MM.1S (cell line): ENCODE data around the gene UBD.

ENCODE experiments used
- DNase-seq: peaks from one replicate; pipeline ENCODE4 v3.0.0-alpha.2; 2015
- H2AFZ ChIP-seq: fragments of 300-600 bp; sonication (generic); 2 replicates; pipeline ENCODE4 v1.6.0; 2016; ENCODE audit warnings: antibody characterized with exemption, low read length
- H3F3A ChIP-seq: fragments of 300-600 bp; sonication (generic); 2 replicates; pipeline ENCODE4 v1.6.1; 2016; ENCODE audit warnings: mild to moderate bottlenecking, antibody characterized with exemption, low read length, moderate library complexity, mixed read lengths; ENCODE audit not compliant: insufficient read depth
- H3K27ac ChIP-seq: fragments of 300-600 bp; sonication (generic); 2 replicates; pipeline ENCODE4 v1.5.1; 2016; ENCODE audit warnings: mild to moderate bottlenecking, low read length
- H3K27me3 ChIP-seq: fragments of 300-600 bp; sonication (generic); replicated peaks from 2 replicates; pipeline ENCODE4 v1.6.0; 2016; ENCODE audit warnings: low read length; ENCODE audit not compliant: insufficient read depth
- H3K36me3 ChIP-seq: fragments of 300-600 bp; sonication (generic); replicated peaks from 2 replicates; pipeline ENCODE4 v1.6.1; 2016; ENCODE audit warnings: mild to moderate bottlenecking, low read length, mixed read lengths; ENCODE audit not compliant: insufficient read depth
- H3K4me1 ChIP-seq: fragments of 300-600 bp; sonication (generic); 2 replicates; pipeline ENCODE4 v1.6.1; 2016; ENCODE audit warnings: low read length, mixed read lengths
- H3K4me2 ChIP-seq: fragments of 300-600 bp; sonication (generic); 2 replicates; pipeline ENCODE4 v1.6.0; 2016; ENCODE audit warnings: low read depth, low read length
- H3K4me3 ChIP-seq: fragments of 300-600 bp; sonication (generic); 2 replicates; pipeline ENCODE4 v1.5.1; 2016; ENCODE audit warnings: low read length, mixed read lengths
- H3K79me2 ChIP-seq: fragments of 300-600 bp; sonication (generic); 2 replicates; pipeline ENCODE4 v1.6.1; 2016; ENCODE audit warnings: mixed run types, low read length, mixed read lengths
- H3K9ac ChIP-seq: fragments of 300-600 bp; sonication (generic); 2 replicates; pipeline ENCODE4 v1.6.1; 2016; ENCODE audit warnings: low read length, mixed read lengths
- H3K9me2 ChIP-seq: fragments of 300-600 bp; sonication (generic); replicated peaks from 2 replicates; pipeline ENCODE4 v1.6.1; 2016; ENCODE audit warnings: mild to moderate bottlenecking, low read length, mixed read lengths; ENCODE audit not compliant: insufficient read depth
- H3K9me3 ChIP-seq: fragments of 300-600 bp; sonication (generic); replicated peaks from 2 replicates; pipeline ENCODE4 v1.6.1; 2016; ENCODE audit warnings: mild to moderate bottlenecking, low read length, mixed read lengths; ENCODE audit not compliant: insufficient read depth
- H4K20me1 ChIP-seq: fragments of 300-600 bp; sonication (generic); 2 replicates; pipeline ENCODE4 v1.6.1; 2016; ENCODE audit warnings: mild to moderate bottlenecking, low read length, moderate library complexity, mixed read lengths; ENCODE audit not compliant: insufficient read depth
- CTCF ChIP-seq: fragments of 300-600 bp; sonication (generic); IDR thresholded peaks from 2 replicates; pipeline ENCODE4 v1.5.1; 2016; ENCODE audit warnings: antibody characterized with exemption, low read length, mixed read lengths
- EZH2 ChIP-seq: fragments of 300-600 bp; sonication (generic); optimal IDR thresholded peaks from 2 replicates; pipeline ENCODE3; 2017; ENCODE audit warnings: low read depth, mild to moderate bottlenecking, antibody characterized with exemption, low read length, mixed read lengths
- EZH2phosphoT487 ChIP-seq: fragments of 300-600 bp; sonication (generic); IDR thresholded peaks from 2 replicates; pipeline ENCODE4 v1.6.1; 2018; ENCODE audit warnings: antibody characterized with exemption, low read length

UBD gene

GRCh38 chr6:29558439-29559079, 973 bp downstream of the UBD start:
- H3K4me1 ChIP-seq: peaks cover 12% of the 10 kb centered on the region
- H3F3A ChIP-seq: no peaks in the 10 kb centered on the region
- no peak overlapping the region for H3K4me3 ChIP-seq
- no peak for DNase-seq
- no peak overlapping the region for H3K9ac ChIP-seq
- no peaks in the 10 kb centered on the region for H3K36me3 ChIP-seq
- H3K9me3 ChIP-seq: no peaks in the 10 kb centered on the region
- H3K27me3 ChIP-seq: peaks cover 4% of the 10 kb centered on the region; the same call in 1 of the 2 replicates
- TF ChIP-seq EZH2phosphoT487 (no peak), EZH2 (no peak), CTCF (no peak)
- H3K9me2 ChIP-seq: no peaks in the 10 kb centered on the region
- H2AFZ ChIP-seq: no peak overlapping the region
- no peaks in the 10 kb centered on the region for H3K79me2 ChIP-seq
- no peaks in the 10 kb centered on the region for H4K20me1 ChIP-seq
- H3K27ac ChIP-seq: no peak overlapping the region
- H3K4me2 ChIP-seq: no peak overlapping the region

- Histone ChIP-seq H3K27ac (no peak overlapping the region), H3K4me3 (no peak overlapping the region), H3K79me2 (no peaks in the 10 kb centered on the region), H3K9ac (no peak overlapping the region), H3K27me3 (peaks cover 4% of the 10 kb centered on the region; the same call in 1 of the 2 replicates), H3K4me2 (no peak overlapping the region), H3F3A (no peaks in the 10 kb centered on the region), H2AFZ (no peak overlapping the region), H3K9me3 (no peaks in the 10 kb centered on the region), H3K4me1 (peaks cover 12% of the 10 kb centered on the region), H4K20me1 (no peaks in the 10 kb centered on the region), H3K9me2 (no peaks in the 10 kb centered on the region), H3K36me3 (no peaks in the 10 kb centered on the region)
- TF ChIP-seq CTCF: no peak
- TF ChIP-seq EZH2: no peak
- no peak for TF ChIP-seq EZH2phosphoT487
- DNase-seq: no peak
Observed at GRCh38 chr6:29557320-29557719, 2.2 kb downstream of the UBD start.

- Histone ChIP-seq H3K27me3 (peaks cover 4% of the 10 kb centered on the region; the same call in 1 of the 2 replicates), H3K4me2 (no peak overlapping the region), H4K20me1 (no peaks in the 10 kb centered on the region), H3K27ac (no peak overlapping the region), H3F3A (no peaks in the 10 kb centered on the region), H3K9ac (no peak overlapping the region), H3K9me3 (no peaks in the 10 kb centered on the region), H3K36me3 (no peaks in the 10 kb centered on the region), H2AFZ (no peak overlapping the region), H3K4me3 (no peak overlapping the region), H3K4me1 (peaks cover 6% of the 10 kb centered on the region), H3K9me2 (no peaks in the 10 kb centered on the region), H3K79me2 (no peaks in the 10 kb centered on the region)
- no peak for DNase-seq
- TF ChIP-seq EZH2 (no peak), EZH2phosphoT487 (no peak), CTCF (no peak)
Observed at GRCh38 chr6:29554764-29555163, 4.8 kb downstream of the UBD start.
